VCaP (cell line): ENCODE data around the gene SESTD1.

ENCODE experiments used
- H3K27ac ChIP-seq: fragments of 450-650 bp; 2 replicates; pipeline ENCODE4 v1.5.1; 2017
- TF ChIP-seq, protein P1 (sequence below): fragments of 450-650 bp; conservative IDR thresholded peaks from 2 replicates; pipeline ENCODE4 v1.5.1; 2017; ENCODE audit warnings: mild to moderate bottlenecking, moderate library complexity

The SESTD1 gene

GRCh38 chr2:179274749-179275148, 10.1 kb upstream of the SESTD1 start:
- H3K27ac ChIP-seq, result no peak overlapping the region
- TF ChIP-seq, protein P1, sequence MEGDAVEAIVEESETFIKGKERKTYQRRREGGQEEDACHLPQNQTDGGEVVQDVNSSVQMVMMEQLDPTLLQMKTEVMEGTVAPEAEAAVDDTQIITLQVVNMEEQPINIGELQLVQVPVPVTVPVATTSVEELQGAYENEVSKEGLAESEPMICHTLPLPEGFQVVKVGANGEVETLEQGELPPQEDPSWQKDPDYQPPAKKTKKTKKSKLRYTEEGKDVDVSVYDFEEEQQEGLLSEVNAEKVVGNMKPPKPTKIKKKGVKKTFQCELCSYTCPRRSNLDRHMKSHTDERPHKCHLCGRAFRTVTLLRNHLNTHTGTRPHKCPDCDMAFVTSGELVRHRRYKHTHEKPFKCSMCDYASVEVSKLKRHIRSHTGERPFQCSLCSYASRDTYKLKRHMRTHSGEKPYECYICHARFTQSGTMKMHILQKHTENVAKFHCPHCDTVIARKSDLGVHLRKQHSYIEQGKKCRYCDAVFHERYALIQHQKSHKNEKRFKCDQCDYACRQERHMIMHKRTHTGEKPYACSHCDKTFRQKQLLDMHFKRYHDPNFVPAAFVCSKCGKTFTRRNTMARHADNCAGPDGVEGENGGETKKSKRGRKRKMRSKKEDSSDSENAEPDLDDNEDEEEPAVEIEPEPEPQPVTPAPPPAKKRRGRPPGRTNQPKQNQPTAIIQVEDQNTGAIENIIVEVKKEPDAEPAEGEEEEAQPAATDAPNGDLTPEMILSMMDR, result no peak

- TF ChIP-seq, protein P1, result no peak
- peak overlapping the region; percentile 82 for H3K27ac ChIP-seq
These were observed 8.9 kb upstream of the SESTD1 start for GRCh38 chr2:179273461-179273962.

- TF ChIP-seq, protein P1, result no peak
- H3K27ac ChIP-seq, result peak overlapping the region; percentile 82
These were observed 8.0 kb upstream of the SESTD1 start for GRCh38 chr2:179272406-179273192.

DNA sequence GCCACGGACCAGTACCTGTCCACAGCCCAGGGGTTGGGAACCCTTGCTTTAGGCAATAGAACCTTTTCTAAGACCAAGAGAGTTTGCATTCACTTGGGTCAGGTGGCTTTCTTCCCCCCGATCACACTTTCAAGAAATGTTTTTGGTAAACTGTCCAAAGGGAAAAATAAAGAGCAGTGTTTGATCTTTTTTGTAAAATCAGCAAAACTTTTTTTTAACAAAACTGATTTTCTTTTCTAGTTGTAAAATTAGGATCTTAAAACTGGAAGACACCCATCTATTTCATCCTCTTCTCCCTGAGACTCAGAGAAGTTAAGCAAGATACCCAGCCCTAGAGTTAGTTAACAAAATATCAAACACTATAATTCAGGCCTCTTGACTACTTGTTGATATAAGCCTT, 6.1 kb upstream of the SESTD1 start:
- TF ChIP-seq, protein P1, result no peak
- H3K27ac ChIP-seq, result no peak overlapping the region; the same call in 1 of the 2 replicates

DNA sequence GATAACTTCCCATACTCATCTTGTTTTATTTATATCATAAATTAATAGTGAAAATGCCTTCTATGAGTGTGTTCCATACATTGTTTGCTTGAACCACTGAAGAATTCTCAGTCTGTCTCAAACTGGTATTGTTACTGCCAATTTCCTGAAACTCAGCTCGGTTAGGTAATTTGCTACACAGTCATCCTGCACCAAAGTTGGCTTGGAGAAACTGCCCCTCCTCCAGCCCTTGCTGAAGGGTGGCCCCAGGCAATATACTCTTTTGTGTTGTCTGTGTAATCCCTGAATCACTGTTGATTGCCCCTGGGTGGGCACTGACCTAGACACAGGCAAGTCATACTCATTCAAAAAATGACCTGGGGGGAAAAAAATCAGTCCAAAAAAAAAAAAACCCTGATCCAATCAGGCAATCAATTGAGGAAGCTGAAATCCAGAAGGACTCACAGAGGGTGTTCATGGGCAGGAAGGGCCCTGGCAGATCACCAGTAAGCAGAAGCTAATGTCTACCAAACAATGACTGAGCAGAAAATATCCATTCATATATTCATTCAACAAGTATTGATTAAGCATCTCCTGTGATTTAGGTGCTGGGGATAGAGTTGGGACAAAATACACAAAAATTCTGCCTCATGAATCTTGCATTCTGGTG, 3.8 kb upstream of the SESTD1 start:
- TF ChIP-seq, protein P1, result no peak
- H3K27ac ChIP-seq, result no peak overlapping the region

DNA sequence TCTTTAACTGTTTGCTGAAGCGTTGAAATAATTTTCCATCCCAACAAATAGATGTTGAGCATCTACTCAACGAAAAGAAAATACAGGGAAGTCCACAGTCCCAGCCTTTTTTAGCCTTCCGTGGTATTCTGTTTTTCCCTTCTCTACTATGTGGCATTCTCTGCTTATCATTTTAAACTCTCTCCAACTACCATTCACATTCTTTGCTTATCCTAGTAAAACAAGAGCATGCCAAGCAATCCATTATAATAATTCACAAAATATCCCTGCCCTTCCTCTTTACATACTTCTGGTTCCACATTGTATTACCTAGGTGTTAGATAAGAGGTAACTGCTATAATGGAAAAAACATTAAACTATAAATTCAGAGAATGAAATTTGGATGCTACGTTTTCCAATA, 1.6 kb upstream of the SESTD1 start:
- TF ChIP-seq, protein P1, result no peak
- H3K27ac ChIP-seq, result no peak overlapping the region

- peak overlapping the region; percentile 78 for H3K27ac ChIP-seq
- TF ChIP-seq, protein P1, result no peak
These were observed 464 bp upstream of the SESTD1 start for GRCh38 chr2:179265082-179265510.
